Dedifferentiated amniotic fluid mesenchymal stem cell (primary cell): ENCODE data around the gene CACNA2D3.
"Not testable (repeated sequence)": the region's sequence is repeated elsewhere in the genome, so short reads cannot be mapped to it uniquely, and the experiment has no call there.

Source experiments
- DNase-seq: peaks from one replicate; pipeline ENCODE4 v3.0.0-alpha.2; 2016; ENCODE audit errors: extremely low spot score

The CACNA2D3 gene

DNA sequence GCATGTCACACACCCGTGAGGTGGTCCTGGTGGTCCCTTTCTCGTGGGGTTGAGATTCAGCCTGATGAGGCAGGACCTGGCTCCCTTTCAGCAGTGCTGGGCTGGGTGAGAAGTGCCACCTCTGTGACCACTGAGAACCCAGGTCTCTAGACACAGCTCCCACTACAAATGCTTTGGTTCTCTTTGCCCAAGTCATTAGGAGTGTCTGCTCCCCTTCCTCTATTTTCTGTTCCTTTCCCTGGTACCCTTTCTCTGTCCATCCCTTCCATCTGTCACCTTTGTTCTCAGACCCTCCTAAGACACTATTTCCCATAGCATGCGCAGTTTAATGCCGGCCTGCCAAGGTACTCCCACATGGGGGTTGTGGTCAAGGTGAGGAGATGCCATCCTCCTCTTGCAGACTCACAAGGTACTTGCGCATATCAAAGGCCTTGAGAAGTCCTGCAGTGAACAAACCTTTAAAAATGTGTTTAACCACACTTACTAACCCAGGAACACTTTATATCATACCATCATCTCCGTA lies 507.8 kb downstream of the CACNA2D3 start:
- DNase-seq = no peak

DNA sequence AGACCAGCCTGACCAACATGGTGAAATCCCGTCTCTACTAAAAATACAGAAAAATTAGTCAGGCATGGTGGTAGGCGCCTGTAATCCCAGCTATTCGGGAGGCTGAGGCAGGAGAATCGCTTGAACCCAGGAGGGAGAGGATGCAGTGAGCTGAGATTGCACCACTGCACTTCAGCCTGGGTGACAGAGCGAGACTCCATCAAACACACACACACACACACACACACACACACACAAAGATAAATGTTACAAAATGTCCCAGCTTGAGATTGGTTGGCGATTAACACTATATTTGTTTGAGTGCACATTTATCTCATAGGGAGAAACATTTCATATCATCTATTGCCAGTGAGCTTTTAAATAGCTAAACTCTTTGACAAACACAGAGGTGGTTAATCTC lies 508.6 kb downstream of the CACNA2D3 start:
- not testable (repeated sequence) for DNase-seq

DNA sequence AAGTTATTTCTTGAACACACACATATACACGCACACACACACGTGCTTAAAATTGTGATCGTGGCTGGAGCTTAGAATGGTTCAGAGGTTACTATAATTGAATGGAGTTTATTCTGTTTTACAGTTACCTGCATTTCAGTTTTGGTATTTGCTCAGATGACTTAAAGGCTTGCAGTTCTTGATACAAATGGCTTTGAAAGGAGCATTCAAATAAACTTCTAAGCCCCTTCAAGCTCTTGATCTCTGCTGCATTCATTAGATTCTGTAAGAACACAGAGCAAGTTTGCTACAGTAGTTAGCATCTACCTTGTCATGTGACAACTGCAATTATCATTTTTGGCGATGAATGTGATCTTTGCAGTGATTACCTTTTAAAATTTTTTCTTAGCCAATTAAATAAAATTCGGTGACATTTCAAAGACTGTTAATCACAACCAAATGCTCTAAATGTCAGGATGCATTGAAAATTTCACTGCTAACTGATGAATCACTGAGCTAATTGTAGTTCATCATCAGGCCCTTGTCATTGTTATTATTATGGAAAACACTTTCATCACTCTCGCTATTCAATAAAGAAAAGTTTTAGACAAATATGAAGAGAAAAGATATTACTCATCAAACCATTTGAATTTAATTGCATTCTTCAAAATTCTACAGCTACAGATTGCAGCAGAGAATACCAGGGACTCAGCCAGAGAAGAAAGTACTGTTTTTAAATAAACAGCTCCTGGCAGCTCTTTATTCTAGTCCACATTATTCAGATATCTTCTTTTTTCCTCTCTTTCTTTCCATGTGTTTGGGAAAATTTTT lies 509.4 kb downstream of the CACNA2D3 start:
- DNase-seq = no peak

DNA sequence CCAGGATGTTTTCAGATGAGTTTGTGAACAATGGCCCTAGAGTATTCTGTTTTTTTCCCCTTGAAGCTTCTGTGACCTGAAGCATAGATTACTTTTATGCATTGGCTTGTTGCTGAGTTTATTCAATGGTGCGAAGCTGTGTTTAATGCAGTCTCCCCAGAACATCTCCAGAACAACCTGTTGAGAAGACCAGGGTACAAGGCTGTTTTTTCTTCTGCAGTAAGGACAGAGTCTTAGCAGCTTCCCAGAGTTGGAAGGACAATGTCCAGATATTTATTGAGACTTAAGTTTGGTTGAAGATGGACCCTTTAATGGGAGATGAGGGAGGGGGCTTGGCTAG lies 509.9 kb downstream of the CACNA2D3 start:
- no peak for DNase-seq

DNA sequence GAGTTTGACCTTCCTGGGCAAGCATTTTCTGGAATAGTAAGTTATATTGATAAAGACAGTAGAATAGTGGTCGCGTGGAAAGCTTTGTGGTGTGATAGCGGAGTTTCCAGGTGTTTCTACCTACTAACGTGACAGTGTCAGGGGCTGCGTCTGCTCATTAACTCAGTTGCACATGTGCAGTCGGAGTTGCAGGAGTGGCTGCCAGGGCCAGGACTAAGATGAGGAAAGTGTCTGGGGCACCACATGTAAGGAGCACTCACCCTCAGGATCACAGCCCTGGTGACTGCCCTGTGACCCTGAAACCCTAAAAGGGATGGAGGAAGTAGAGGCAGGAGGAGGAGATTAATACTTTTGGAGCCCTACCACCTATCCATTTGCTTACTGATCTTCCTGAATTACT lies 510.5 kb downstream of the CACNA2D3 start:
- no peak for DNase-seq

DNA sequence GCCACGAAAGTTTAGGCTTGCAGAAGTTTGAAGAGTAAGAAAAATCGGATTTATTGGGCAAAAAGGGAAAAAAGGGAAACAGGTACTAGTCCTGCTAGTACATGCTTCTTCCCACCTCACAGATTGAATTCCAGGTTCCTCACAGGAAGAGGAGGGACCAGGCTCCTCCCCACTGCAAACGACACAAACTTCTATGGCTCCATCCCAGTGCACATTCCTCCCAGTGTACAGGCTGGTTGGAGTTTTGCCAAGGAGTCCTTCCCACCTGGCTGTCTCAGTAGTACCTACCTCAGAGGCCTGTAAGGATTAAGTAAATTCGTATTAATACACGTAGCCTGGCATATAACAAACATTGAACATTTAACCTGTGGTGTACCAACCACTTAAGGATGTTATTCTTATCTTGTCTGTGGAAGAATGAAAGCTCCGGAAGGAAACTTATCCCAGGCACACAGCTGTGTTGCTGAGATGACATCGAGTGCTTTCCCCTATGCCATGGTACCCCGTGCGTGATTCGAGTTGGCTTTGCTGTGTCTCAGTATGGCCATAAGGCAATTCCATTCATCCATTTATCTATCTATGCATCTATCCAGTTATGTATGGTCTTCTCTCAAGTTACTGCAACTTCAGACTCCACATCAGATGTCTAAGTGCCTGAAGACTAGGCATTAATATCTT lies 511.2 kb downstream of the CACNA2D3 start:
- no peak for DNase-seq

DNA sequence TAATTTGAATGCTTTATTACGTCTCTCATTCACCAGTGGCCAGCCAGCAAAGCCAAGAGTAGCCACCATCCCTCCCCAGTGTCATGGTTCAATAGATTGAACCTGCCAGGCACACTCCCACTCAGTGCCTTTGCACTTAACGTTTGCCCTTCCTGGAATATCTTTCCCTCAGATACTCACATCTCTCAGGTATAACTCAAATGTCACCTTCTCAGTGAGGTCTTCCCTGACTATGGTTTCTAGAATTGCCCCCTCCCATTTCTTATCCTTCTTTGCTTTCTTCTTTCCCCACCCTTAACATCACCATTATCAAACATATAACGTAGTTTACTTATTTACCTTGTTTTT lies 511.7 kb downstream of the CACNA2D3 start:
- no peak for DNase-seq

DNA sequence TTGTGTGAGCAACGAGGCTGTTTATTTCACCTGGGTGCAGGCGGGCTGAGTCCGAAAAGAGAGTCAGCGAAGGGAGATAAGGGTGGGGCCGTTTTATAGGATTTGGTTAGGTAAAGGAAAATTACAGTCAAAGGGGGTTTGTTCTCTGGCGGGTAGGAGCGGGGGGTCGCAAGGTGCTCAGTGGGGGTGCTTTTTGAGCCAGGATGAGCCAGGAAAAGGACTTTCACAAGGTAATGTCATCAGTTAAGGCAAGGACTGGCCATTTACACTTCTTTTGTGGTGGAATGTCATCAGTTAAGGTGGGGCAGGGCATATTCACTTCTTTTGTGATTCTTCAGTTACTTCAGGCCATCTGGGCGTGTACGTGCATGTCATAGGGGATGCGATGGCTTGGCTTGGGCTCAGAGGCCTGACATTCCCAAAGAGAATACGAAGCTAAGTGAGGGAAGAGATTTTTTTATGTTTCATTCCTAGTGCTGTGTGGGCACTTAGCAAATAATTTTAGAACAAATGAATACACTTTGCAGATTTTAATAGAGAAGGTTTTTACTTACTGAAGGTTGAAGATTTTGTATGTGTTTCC lies 517.5 kb downstream of the CACNA2D3 start:
- not testable (repeated sequence) for DNase-seq

DNA sequence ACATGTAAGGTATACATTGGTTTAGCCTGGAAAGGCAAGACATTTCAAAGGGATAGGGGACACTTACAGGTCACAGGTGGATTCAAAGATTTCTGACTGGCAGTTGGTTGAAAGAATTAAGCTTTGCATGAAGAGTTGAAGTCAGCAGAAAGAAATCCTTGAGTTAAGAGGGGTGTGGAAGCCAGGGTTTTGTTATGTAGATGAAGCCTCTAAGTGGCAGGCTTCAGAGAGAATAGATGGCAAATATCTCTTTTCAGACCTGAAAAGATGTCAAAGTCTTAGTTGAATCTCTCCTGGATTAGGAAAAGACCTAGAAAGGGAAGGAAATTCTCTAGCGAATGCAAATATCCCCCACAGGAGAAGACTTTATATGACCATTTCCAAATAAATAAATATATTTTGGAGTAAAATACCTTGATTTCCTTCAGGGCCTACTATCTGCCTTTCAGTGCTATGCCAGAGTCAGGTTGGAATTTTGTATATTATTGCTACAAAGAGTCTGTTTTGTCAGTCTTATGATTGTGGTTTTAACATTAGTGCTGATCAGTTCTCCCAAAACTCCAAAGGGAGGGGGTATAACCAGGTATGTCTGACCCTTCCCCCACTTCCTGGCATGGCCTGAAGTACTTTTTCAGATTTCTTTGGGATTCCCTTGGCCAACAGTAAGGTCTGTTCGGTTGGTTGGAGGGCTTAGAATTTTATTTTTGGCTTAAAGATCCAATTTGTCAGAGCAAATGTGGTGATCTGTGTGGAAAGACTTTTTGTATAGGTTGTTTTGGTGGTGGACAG lies 519.1 kb downstream of the CACNA2D3 start:
- no peak for DNase-seq

DNA sequence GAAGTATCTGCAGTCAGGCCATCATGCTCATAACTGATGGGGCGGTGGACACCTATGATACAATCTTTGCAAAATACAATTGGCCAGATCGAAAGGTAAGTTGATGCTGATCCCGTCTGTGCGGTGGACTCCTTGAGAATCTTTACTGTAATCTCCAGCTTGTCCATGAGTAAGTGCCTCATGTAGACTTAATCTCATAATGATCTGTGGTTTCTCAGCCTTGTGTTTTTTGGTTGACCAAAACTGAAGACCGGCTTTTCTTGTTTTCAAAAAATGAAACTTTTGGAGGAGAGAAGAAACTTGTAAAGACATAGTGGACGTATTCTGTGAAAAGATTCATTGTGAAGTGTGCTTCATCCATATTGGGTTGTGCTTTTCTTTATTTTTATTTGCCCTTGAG lies 519.8 kb downstream of the CACNA2D3 start:
- no peak for DNase-seq

DNA sequence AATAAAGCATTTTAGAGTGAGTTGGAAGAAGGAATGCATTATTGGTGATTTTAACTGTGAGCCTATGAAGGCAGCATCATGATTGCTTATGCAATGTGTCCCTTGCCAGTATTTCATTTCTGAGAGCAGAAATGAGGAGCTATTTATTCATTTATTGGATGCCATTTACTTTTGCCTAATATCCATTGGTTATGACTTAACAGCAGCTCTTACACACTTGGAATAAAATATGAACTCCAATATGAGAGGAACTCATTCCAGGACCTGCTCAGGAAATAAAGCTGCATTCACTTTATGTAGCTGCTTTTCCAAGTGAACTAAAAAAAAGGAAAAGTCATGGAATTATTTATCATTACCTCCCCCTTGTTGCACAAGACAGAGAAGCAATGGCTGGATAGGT lies 525.4 kb downstream of the CACNA2D3 start:
- DNase-seq = no peak

DNA sequence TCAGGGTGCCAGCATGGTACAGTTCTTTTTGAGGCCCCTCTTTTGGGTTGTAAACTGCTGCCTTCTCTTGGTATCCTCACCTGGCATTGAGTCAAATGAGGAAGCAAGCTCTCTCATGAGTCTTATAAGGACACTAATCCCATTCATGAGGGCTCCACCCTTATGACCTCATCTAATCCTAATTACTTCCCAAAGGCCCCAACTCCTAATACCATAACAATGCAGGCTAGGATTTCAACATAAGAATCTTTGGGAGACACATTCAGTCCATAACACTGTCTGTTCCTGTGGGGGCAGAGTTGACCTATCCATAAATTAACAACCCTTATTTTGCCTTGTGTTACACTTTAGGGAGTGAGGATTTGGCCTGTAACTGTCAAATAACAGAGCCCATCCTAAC lies 527.2 kb downstream of the CACNA2D3 start:
- DNase-seq = no peak

DNA sequence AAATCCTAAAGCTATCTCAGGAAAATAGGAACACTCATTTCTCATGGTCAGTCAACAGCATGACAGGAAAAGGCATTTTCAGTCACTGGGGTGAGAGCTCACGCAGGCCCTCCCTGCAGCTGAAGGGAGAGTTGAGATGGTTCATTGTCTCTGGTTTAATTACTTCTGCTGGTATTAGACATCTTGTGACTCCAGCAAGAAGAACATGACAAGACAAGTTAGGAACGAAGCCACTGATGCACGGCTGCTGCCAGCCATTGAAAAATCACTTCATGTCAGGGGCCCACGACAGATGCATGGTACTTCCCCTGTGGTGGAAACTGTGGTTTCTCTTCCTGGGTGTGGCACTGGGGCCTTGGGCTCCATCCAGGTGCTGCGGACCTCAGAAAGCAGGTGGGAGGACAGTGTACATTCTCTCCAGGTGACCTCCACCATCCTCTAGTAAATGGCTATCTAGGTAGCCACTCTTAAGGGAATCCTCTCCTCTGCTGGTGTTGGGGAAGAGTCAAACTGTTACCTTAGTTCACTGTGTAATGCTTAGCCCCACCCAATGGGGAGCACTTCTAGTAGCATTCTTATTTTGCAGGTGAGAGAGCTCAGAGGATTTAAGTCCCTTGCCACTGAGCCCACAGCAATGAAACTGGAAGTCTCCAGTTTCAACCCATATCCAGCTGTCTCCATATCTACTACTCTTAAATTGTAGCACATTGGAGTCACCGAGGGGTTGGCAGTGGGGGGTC lies 531.3 kb downstream of the CACNA2D3 start:
- no peak for DNase-seq

DNA sequence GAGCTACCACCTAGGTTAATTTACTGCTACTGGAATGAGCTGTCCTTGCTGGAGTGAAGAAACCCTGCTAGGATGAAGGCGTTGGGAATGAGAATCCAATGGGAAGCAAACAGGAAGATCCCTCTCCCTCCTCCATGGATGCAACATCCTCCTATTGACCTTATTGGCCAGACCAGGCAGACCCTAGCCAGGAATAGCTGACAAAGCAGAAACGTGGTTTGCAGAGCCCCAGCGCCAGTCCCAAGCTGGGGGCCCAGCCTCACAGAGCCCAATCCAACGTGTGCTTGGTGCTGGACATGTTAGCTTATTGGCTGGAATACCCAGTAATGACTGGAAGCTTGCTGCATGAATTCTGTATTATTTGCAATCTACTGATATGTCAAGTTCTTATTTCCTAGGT lies 532.4 kb downstream of the CACNA2D3 start:
- DNase-seq = no peak

DNA sequence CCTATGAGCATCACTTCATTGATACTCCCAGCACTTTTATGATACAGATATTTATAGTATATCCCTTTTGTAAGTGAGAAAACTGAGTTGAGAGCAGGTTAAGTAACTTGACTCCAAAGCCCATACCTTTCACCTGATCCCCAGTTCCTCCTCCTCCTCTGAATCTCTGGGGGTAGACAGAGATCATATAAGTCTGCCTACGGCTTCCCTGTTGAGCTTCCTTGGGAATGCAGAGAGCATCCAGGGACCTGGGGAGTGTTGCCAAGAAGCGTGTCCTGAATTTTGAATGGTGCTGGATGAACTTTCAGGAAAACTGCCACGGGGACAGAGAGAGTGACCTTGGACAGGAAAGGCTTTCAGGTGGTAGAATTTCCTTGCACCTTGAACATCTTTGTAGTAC lies 537.0 kb downstream of the CACNA2D3 start:
- no peak for DNase-seq

DNA sequence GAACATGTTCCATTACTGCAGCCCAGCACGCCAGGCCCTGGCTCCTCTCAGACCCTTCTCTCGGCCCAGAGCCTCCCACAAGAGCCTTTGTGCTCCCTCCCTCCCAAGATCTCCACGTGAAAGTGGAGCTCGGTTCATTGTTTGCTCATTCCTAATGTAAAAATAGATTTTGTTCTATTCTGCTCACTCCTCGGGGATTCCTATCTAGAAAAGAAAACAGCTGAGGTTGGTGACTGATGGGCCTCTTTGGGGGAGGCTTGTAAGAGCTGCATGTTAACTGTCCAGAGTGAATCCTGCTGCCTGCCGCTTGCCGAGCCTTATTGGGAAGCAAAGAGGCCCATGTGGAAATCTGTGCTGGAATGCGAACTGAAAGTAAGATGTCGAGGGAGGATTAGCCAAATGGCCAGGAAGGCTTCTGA lies 538.4 kb downstream of the CACNA2D3 start:
- peak; percentile 28 for DNase-seq

DNA sequence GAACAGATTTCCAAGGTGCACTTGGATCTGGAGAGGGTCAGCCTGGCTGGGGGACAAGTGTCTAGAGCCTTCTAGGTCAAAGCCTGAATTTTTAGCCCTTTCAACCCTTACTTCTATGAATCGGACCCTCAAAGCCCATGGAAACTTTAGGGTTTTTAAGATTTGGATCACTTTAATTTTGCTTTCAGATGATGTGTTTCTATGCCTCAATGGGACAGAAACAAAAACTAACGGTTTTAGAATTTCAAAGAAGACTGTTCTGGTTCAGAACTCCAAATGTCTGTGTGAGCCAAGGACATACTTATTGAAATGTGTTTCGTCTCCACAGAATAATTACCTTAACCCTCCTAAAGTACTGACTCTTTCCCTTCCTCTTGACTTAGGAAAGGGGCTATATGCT lies 538.8 kb downstream of the CACNA2D3 start:
- DNase-seq = no peak

DNA sequence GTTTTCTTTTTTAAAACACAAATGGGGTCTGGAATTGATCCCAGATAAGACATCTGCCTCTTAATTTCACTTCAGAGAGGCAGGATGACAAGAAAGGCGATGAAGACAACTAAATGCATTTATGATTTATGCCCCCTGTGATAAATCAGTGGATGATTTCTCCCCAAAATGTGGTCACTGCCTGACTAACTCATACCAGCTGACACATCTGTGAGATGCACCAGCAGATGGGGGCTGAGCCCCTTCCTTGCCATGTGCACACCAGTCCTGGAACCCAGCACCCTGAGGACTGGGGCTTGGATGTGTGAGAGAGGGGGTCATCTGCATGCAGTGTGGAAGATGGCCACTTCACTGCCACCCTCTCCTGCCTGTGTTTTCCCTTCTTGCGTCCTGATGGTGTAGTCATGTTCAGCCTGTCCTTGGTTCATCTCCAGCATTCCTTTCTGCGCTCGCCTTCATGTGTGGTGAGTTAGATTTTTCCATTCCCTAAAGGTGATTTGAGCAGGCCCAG lies 541.2 kb downstream of the CACNA2D3 start:
- no peak for DNase-seq

DNA sequence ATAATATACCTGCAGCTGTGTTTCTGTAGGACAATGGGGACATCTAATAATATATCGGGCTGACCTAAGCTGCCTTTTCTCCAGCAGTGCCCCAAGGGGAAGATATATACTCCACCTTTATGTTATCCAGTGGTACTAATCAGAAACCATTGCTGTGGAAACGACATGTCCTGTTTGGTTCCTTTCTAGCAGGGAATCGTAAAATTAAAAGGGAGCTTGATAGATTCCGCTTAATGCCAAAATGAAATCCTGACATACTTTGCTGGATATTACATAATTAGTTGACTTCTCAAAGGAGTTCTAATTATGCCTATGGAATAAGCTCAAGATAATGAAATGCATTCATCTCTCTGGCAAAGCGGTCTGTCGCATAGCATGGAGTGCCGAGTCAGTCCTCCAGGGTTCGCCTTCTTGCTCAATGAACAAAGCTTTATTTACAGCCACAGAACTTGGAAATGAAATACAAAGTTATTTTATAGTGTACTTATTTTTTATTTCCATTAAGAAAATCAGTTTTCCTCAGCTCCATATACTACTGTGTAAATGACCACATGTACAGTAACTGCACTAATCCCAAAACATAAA lies 542.8 kb downstream of the CACNA2D3 start:
- no peak for DNase-seq

DNA sequence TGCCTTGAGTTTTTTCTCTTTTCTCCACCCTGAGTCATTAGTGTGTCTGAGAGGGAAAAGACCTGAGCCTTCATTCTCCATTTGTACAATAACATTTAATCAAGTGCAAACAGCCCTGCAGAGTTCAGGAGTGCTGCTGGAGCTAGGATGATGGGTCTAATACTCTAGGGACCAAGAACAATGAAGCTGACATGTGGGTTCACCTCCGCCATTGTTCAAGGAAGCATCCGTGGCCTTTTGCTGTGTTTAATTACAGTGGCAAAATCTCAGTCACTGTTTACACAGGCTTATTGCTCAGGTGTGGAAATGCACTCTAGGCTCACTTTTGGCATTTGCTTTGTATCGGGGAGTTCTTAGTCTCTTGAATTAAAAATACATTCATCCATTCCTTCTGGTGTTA lies 545.9 kb downstream of the CACNA2D3 start:
- DNase-seq = no peak
